Fibroblast of lung (primary cell): ENCODE data around the gene BRINP2. TPM values are rescaled to one million over a fixed set of nuclear protein-coding genes. Genes with fewer than 3 reads are reported as not detected.
A peak's percentile ranks its signal among the peaks of the same experiment; 100 is the strongest.

Experiments used
- DNase-seq, 2 donors: peaks; one replicate each; pipeline versions ENCODE4 v3.0.0 to v3.0.0-alpha.2; 2010; ENCODE audit warnings: low read depth in 2 of 2
- H2AFZ ChIP-seq: 2 replicates; pipeline ENCODE4 v1.5.1; 2012; ENCODE audit warnings: low read length, control low read depth, inconsistent platforms
- H3K27ac ChIP-seq: 2 replicates; pipeline ENCODE4 v1.5.1; 2011; ENCODE audit warnings: low read length, control low read depth; ENCODE audit not compliant: insufficient read depth
- H3K27me3 ChIP-seq: 2 replicates; pipeline ENCODE4 v1.5.1; 2011; ENCODE audit warnings: mild to moderate bottlenecking, low read length; ENCODE audit not compliant: control insufficient read depth, insufficient read depth
- H3K36me3 ChIP-seq: 2 replicates; pipeline ENCODE4 v1.5.1; 2011; ENCODE audit warnings: low read length; ENCODE audit not compliant: control insufficient read depth, insufficient read depth
- H3K4me1 ChIP-seq: 2 replicates; pipeline ENCODE4 v1.5.1; 2011; ENCODE audit warnings: low read length; ENCODE audit not compliant: control insufficient read depth, insufficient read depth; ENCODE audit errors: extremely low read depth
- H3K4me2 ChIP-seq: 2 replicates; pipeline ENCODE4 v1.5.1; 2011; ENCODE audit warnings: low read length, control low read depth; ENCODE audit not compliant: insufficient read depth; ENCODE audit errors: extremely low read depth
- H3K4me3 ChIP-seq, 4 experiments: fragments of 200-600 bp in 1 of 4; sonication (generic) in 1 of 4; replicated peaks in 1 of 4; 2 replicates each; pipeline ENCODE4 v1.5.1; 2011 to 2016; ENCODE audit warnings: low read length in 4 of 4, low read depth in 3 of 4, mild to moderate bottlenecking in 3 of 4, control low read depth in 2 of 4, inconsistent platforms in 1 of 4, mixed read lengths in 1 of 4; ENCODE audit not compliant: insufficient read depth in 1 of 4; ENCODE audit errors: control extremely low read depth in 1 of 4
- H3K79me2 ChIP-seq: 2 replicates; pipeline ENCODE4 v1.5.1; 2012; ENCODE audit warnings: mild to moderate bottlenecking, low read length, inconsistent platforms; ENCODE audit not compliant: control insufficient read depth, insufficient read depth
- H3K9ac ChIP-seq: 2 replicates; pipeline ENCODE4 v1.5.1; 2011; ENCODE audit warnings: mild to moderate bottlenecking, low read length, control low read depth; ENCODE audit not compliant: insufficient read depth
- H3K9me3 ChIP-seq: 2 replicates; pipeline ENCODE4 v1.5.1; 2012; ENCODE audit warnings: low read depth, low read length; ENCODE audit not compliant: control insufficient read depth, insufficient read depth
- H4K20me1 ChIP-seq: 2 replicates; pipeline ENCODE4 v1.5.1; 2011; ENCODE audit warnings: low read length; ENCODE audit not compliant: control insufficient read depth, insufficient read depth; ENCODE audit errors: extremely low read depth
- EZH2 ChIP-seq: IDR thresholded peaks from 2 replicates; pipeline ENCODE4 v1.5.1; 2012; ENCODE audit warnings: low read length, control low read depth, mild to moderate bottlenecking; ENCODE audit errors: missing control alignments
- polyA plus RNA-seq, 2 donors: library from polyadenylated mRNA; depleted of rRNA in 1 of 2; stranded (reverse) in 1 of 2; unstranded in 1 of 2; fragments of >200 nt; gene quantifications; 2 replicates each; pipeline ENCODE4 v1.2.1, GENCODE V29; 2011 to 2012; ENCODE audit warnings: missing spikeins in 1 of 2
- total RNA-seq: library from RNA; depleted of rRNA; stranded (reverse); fragments of >200 nt; gene quantifications from 2 replicates; pipeline ENCODE4 v1.2.1, GENCODE V29; 2014
- TF ChIP-seq, protein P1 (sequence below), 2 donors: IDR thresholded peaks in 1 of 2; conservative IDR thresholded peaks in 1 of 2; 1 replicate in 1 of 2; 2 replicates in 1 of 2; pipeline ENCODE4 v1.5.1; 2011 to 2012; ENCODE audit warnings: low read length in 2 of 2, control low read depth in 1 of 2, inconsistent platforms in 1 of 2, low read depth in 1 of 2, mild to moderate bottlenecking in 1 of 2

Gene BRINP2
- total and polyA plus RNA-seq, 2 donors (not counting 1 experiment from before 2014, with no cell fraction given), result under 0.01 to 0.02 TPM

DNA sequence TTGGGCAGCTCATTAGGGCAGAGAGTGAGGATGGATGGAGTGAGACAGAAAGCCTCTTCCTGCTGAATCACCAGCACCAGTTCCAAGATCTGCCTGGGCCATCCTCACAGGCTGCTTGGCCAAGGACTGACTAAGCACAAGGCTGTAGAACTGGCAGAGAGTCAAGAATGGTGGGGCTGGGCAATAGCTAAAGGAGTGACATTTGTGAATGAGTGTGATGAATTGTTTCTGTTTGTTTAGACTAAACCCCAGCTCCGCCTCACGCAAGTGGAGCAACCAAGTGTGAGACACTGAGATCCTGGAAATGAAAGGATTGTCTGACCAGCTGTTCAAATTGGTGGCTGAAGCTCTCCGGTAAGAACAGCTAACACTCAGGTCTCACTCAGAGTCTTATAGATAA lies 38.6 kb downstream of the BRINP2 start:
- H3K36me3 ChIP-seq, result no peaks in the 10 kb centered on the region
- H3K4me1 ChIP-seq, result peaks cover 14% of the 10 kb centered on the region
- H3K4me2 ChIP-seq, result no peak overlapping the region
- TF ChIP-seq, protein P1, sequence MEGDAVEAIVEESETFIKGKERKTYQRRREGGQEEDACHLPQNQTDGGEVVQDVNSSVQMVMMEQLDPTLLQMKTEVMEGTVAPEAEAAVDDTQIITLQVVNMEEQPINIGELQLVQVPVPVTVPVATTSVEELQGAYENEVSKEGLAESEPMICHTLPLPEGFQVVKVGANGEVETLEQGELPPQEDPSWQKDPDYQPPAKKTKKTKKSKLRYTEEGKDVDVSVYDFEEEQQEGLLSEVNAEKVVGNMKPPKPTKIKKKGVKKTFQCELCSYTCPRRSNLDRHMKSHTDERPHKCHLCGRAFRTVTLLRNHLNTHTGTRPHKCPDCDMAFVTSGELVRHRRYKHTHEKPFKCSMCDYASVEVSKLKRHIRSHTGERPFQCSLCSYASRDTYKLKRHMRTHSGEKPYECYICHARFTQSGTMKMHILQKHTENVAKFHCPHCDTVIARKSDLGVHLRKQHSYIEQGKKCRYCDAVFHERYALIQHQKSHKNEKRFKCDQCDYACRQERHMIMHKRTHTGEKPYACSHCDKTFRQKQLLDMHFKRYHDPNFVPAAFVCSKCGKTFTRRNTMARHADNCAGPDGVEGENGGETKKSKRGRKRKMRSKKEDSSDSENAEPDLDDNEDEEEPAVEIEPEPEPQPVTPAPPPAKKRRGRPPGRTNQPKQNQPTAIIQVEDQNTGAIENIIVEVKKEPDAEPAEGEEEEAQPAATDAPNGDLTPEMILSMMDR (conservative IDR thresholded peaks at IDR 0.05 in 1 of 2, IDR thresholded peaks at IDR 0.05 in 1 of 2; ENCODE audit: low read depth in 1 of 2, low read length in 2 of 2), result no peak
- no peak for TF ChIP-seq EZH2
- peak; percentile 100 for DNase-seq
- no peak overlapping the region for H2AFZ ChIP-seq
- H3K27ac ChIP-seq, result no peak overlapping the region
- H3K79me2 ChIP-seq, result no peaks in the 10 kb centered on the region
- no peaks in the 10 kb centered on the region for H3K27me3 ChIP-seq
- H3K4me3 ChIP-seq, result no peak overlapping the region
- H3K9ac ChIP-seq, result no peak overlapping the region
- no peaks in the 10 kb centered on the region for H4K20me1 ChIP-seq
- no peaks in the 10 kb centered on the region for H3K9me3 ChIP-seq

DNA sequence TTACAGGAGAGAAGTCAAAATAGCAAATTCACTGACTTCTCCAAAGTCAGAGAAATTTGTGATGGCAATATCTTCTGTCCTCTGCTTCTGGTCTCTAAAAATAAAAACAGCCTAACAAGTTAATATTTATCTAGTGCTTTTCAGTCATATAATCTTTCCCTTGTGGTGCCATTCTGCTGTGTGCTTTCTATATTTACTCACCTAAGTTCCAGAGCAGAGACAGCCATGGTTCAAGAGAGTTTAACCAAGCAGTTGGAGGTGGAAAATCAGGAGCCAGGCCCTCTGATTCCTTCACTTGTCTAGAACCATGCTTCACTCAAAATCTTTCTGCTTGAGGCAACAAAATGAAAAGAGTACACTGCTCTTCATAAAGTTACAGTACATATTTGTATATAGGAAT lies 39.3 kb downstream of the BRINP2 start:
- H3K9ac ChIP-seq, result no peak overlapping the region
- no peaks in the 10 kb centered on the region for H3K27me3 ChIP-seq
- no peaks in the 10 kb centered on the region for H4K20me1 ChIP-seq
- H3K4me3 ChIP-seq, result no peak overlapping the region
- H3K4me2 ChIP-seq, result no peak overlapping the region
- H3K36me3 ChIP-seq, result no peaks in the 10 kb centered on the region
- no peak overlapping the region for H2AFZ ChIP-seq
- peaks cover 14% of the 10 kb centered on the region for H3K4me1 ChIP-seq
- no peak for DNase-seq
- no peaks in the 10 kb centered on the region for H3K79me2 ChIP-seq
- no peaks in the 10 kb centered on the region for H3K9me3 ChIP-seq
- no peak overlapping the region for H3K27ac ChIP-seq
- TF ChIP-seq EZH2, result no peak
- TF ChIP-seq, protein P1 (conservative IDR thresholded peaks at IDR 0.05 in 1 of 2, IDR thresholded peaks at IDR 0.05 in 1 of 2; ENCODE audit: low read depth in 1 of 2, low read length in 2 of 2), result no peak

DNA sequence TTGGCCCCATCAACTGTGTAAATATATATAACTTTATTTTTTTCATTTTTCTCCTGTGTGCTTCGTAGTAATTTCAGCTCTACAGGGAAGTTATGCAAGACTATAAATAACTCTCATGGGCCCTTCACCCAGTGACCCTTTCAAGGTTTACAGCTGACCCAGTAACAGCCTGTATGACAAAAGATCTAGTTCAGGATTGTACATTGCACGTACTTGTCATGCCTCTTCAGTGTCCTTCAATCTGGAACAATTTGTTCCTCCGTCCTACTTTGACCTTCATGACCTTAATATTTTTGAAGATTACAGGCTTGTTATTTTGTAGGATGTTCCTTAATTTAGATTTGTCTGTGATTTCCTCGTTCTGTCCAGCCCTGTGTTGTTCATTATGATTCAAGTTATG lies 40.5 kb downstream of the BRINP2 start:
- Histone ChIP-seq H3K79me2 (no peaks in the 10 kb centered on the region), H3K4me2 (no peak overlapping the region), H3K36me3 (no peaks in the 10 kb centered on the region), H4K20me1 (no peaks in the 10 kb centered on the region), H3K9ac (no peak overlapping the region), H3K4me1 (peaks cover 14% of the 10 kb centered on the region), H3K4me3 (no peak overlapping the region), H3K27ac (no peak overlapping the region), H3K27me3 (no peaks in the 10 kb centered on the region), H2AFZ (no peak overlapping the region), H3K9me3 (no peaks in the 10 kb centered on the region)
- DNase-seq, result peak in 1 of 2 donors; percentile 57
- no peak for TF ChIP-seq EZH2
- TF ChIP-seq, protein P1 (conservative IDR thresholded peaks at IDR 0.05 in 1 of 2, IDR thresholded peaks at IDR 0.05 in 1 of 2; ENCODE audit: low read depth in 1 of 2, low read length in 2 of 2), result no peak
